GM15510 (cell line): Measurements from ENCODE around the gene KIAA1549.

ENCODE experiments used
- POLR2A ChIP-seq: IDR thresholded peaks from 3 replicates; pipeline ENCODE4 v1.6.1; 2011; ENCODE audit warnings: borderline replicate concordance; ENCODE audit not compliant: insufficient read length; ENCODE audit errors: extremely low read depth

KIAA1549 gene

GRCh38 chr7:138957753-138958390 lies 23.3 kb downstream of the KIAA1549 start:
- no peak for TF ChIP-seq POLR2A

GRCh38 chr7:138957217-138957616 lies 24.0 kb downstream of the KIAA1549 start:
- TF ChIP-seq POLR2A: no peak

GRCh38 chr7:138954545-138955475 lies 26.4 kb downstream of the KIAA1549 start:
- TF ChIP-seq POLR2A: no peak

- no peak for TF ChIP-seq POLR2A
These were observed 28.4 kb downstream of the KIAA1549 start for GRCh38 chr7:138952791-138953190.

- no peak for TF ChIP-seq POLR2A
These were observed 29.2 kb downstream of the KIAA1549 start for GRCh38 chr7:138951953-138952352.

DNA sequence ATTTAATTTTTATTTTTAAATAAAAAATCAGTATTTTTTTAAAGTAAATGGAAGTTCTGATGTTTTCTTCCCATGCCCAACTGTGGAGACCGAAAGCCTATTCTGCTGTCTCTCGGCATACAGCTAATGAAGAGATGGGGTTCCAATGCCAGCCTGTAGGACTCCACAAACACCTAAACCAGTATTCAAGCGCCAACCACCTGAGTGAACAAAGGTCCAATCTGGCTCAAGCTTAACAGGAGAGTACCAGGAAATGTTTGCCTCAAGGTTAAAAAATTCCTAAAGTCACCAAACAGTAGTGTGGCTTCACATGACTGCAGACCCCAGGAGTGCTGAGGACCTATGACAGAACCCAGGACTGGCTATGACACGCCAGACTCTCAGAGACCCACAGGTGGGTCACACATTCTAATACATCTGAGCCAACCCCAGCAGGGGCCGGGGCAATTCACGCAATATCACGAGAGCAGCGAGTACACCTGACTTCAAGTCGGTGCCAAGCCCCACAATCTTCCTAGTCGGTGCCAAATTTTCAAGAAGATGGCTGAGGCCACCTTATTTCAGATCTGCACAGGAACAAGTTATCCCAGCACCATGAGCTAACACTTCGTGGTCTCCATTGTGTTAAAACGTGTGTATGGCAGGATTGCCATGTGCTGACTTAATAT lies 31.6 kb downstream of the KIAA1549 start:
- no peak for TF ChIP-seq POLR2A

DNA sequence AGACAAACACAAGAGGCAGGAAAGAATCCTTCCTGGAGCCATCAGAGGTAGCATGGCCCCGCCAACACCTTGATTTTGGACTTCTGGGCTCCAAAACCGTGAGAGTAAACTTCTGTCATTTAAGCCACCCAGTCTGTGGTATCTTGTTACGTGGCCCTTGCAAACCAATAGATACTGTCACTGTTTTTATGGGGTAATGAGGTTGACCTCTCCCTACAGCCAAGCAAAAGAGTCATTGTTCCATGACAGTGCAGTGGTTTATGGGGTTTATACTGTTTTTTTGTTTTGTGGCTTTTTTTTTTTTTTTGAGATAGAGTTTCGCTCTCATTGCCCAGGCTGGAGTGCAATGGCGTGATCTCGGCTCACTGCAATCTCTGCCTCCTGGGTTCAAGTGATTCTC lies 32.8 kb downstream of the KIAA1549 start:
- TF ChIP-seq POLR2A: no peak

GRCh38 chr7:138945821-138946220 lies 35.4 kb downstream of the KIAA1549 start:
- no peak for TF ChIP-seq POLR2A

- no peak for TF ChIP-seq POLR2A
These were observed 36.0 kb downstream of the KIAA1549 start for GRCh38 chr7:138945154-138945553.

- TF ChIP-seq POLR2A: no peak
These were observed 36.6 kb downstream of the KIAA1549 start for GRCh38 chr7:138944592-138944991.

- TF ChIP-seq POLR2A: no peak
These were observed 38.1 kb downstream of the KIAA1549 start for GRCh38 chr7:138943061-138943460.

GRCh38 chr7:138941545-138941944 lies 39.6 kb downstream of the KIAA1549 start:
- no peak for TF ChIP-seq POLR2A

GRCh38 chr7:138937484-138937883 lies 43.7 kb downstream of the KIAA1549 start:
- TF ChIP-seq POLR2A: no peak

DNA sequence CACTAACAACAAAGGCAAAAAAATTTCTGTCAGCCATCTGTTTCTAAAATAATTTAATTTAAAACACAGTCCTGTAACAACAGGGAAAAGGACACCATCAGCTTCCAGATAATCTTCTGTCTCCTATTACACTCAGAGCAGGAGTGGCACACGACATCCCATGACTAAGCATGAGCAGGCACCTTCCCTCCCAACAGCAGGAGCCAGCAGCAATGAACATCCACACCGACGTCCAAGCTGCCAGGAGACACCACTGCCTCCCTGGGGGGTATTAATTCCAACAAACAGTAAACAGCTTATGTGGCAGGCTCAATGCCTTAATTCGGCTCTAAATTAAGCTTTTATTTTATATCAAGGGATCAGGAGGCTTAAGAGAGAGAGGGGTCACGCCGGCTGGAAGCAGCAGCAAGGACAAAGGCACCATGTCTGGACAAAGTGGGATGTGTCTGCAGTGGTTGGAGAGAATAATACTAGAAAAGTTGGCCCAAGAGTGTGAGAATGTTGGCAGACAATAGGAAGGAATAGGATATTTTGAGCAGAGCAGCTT lies 45.7 kb downstream of the KIAA1549 start:
- TF ChIP-seq POLR2A: no peak

DNA sequence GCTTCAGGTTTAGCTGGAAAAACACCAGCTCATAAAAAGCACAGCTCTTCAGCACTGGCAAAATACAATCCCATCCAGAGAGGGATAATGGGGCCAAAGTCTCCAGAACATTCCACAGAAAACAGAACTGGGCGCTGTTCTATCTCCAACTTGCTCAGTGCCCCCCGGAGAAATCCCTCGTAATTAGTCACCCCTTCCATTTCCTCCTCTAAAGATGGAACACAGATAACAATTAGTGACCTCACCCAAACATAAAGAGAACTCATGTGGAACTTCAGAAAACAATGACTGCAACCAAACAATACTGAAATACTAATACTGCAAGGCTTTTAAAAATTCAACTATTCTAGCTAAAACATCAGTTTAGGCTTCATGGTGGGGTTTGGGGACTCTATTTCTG lies 46.3 kb downstream of the KIAA1549 start:
- TF ChIP-seq POLR2A: no peak
